SK-N-SH (cell line): ENCODE data around the gene PRSS3. TPM values are rescaled to one million over a fixed set of nuclear protein-coding genes. Genes with fewer than 3 reads are reported as not detected.

Source experiments
- CTCF ChIA-PET: fragments of 300-600, 350-600 bp; formaldehyde crosslinking; extraction: SDS; loops from one replicate; lab custom pipeline; 2021; lab: Yijun Ruan, JAX
- POLR2A ChIA-PET: fragments of 350-600 bp; sonication (Branson Sonifier 250); formaldehyde crosslinking; extraction: SDS; loops from one replicate; lab custom pipeline; 2020; ENCODE audit warnings: antibody characterized with exemption, inconsistent platforms; lab: Yijun Ruan, JAX
- DNase-seq: peaks from one replicate; pipeline ENCODE4 v3.0.0; 2012
- H2AFZ ChIP-seq: fragments of 200-600 bp; sonication (generic); 2 replicates; pipeline ENCODE4 v1.8.1; 2016; ENCODE audit warnings: antibody characterized with exemption, mild to moderate bottlenecking, low read depth
- H3F3A ChIP-seq: fragments of 200-600 bp; sonication (generic); replicated peaks from 2 replicates; pipeline ENCODE3; 2016; ENCODE audit warnings: antibody characterized with exemption, mild to moderate bottlenecking; ENCODE audit not compliant: insufficient read depth
- H3K27ac ChIP-seq, 2 experiments: fragments of 200-500 bp in 1 of 2; fragments of 200-600 bp in 1 of 2; sonication (Bioruptor generic) in 1 of 2; sonication (generic), shearing (Covaris generic) in 1 of 2; 2 replicates each; pipeline versions ENCODE4 v1.5.1 to v1.6.1; 2014 to 2016; ENCODE audit warnings: low read depth in 2 of 2, inconsistent platforms in 1 of 2, low read length in 1 of 2, mild to moderate bottlenecking in 1 of 2, mixed read lengths in 1 of 2
- H3K27me3 ChIP-seq: fragments of 200-600 bp; sonication (generic), shearing (Covaris generic); 2 replicates; pipeline ENCODE4 v1.6.1; 2016; ENCODE audit warnings: mixed run types; ENCODE audit not compliant: insufficient read depth
- H3K36me3 ChIP-seq, 2 experiments: fragments of 200-500 bp in 1 of 2; fragments of 200-600 bp in 1 of 2; sonication (Bioruptor generic) in 1 of 2; sonication (generic) in 1 of 2; replicated peaks in 1 of 2; 2 replicates each; pipeline versions ENCODE3 to v1.5.1; 2014 to 2016; ENCODE audit warnings: low read length in 1 of 2, mild to moderate bottlenecking in 1 of 2; ENCODE audit not compliant: insufficient read depth in 2 of 2, control insufficient read depth in 1 of 2
- H3K4me1 ChIP-seq, 2 experiments: fragments of 200-500 bp in 1 of 2; fragments of 200-600 bp in 1 of 2; sonication (Bioruptor generic) in 1 of 2; sonication (generic), shearing (Covaris generic) in 1 of 2; 2 replicates each; pipeline versions ENCODE4 v1.5.1 to v1.6.1; 2014 to 2016; ENCODE audit warnings: low read depth in 1 of 2, low read length in 1 of 2, mixed run types in 1 of 2; ENCODE audit not compliant: insufficient read depth in 2 of 2, control insufficient read depth in 1 of 2
- H3K4me2 ChIP-seq: fragments of 200-600 bp; sonication (generic), shearing (Covaris generic); 2 replicates; pipeline ENCODE4 v1.6.1; 2017; ENCODE audit warnings: mixed run types
- H3K4me3 ChIP-seq, 2 experiments: fragments of 200-500 bp in 1 of 2; fragments of 200-600 bp in 1 of 2; sonication (Bioruptor generic) in 1 of 2; sonication (generic), shearing (Covaris generic) in 1 of 2; 2 replicates each; pipeline versions ENCODE4 v1.5.1 to v1.8.1; 2014 to 2016; ENCODE audit warnings: low read depth in 2 of 2, inconsistent platforms in 1 of 2, low read length in 1 of 2, mild to moderate bottlenecking in 1 of 2, mixed read lengths in 1 of 2, moderate library complexity in 1 of 2
- H3K79me2 ChIP-seq: fragments of 200-600 bp; sonication (generic); 2 replicates; pipeline ENCODE4 v1.8.1; 2017; ENCODE audit warnings: mild to moderate bottlenecking; ENCODE audit not compliant: insufficient read depth
- H3K9ac ChIP-seq: fragments of 200-600 bp; sonication (generic); 2 replicates; pipeline ENCODE4 v1.6.1; 2017; ENCODE audit warnings: mixed run types
- H3K9me2 ChIP-seq: fragments of 200-600 bp; sonication (generic); 2 replicates; pipeline ENCODE4 v1.6.1; 2017; ENCODE audit warnings: mixed run types
- H3K9me3 ChIP-seq: fragments of 200-600 bp; sonication (generic); 2 replicates; pipeline ENCODE4 v1.6.1; 2017; ENCODE audit warnings: mixed run types, mild to moderate bottlenecking, moderate library complexity
- H4K20me1 ChIP-seq: fragments of 200-600 bp; sonication (generic); 2 replicates; pipeline ENCODE4 v1.6.1; 2017; ENCODE audit warnings: mild to moderate bottlenecking, mixed run types; ENCODE audit not compliant: insufficient read depth
- CHD2 ChIP-seq: fragments of 150-350 bp; IDR thresholded peaks from 2 replicates; pipeline ENCODE4 v1.6.1; 2018; ENCODE audit warnings: low read length; ENCODE audit not compliant: partially characterized antibody
- EP300 ChIP-seq, 2 experiments: IDR thresholded peaks; 2 replicates each; pipeline versions ENCODE4 v1.4.0 to v1.6.1; 2012; ENCODE audit warnings: borderline replicate concordance in 1 of 2, low read depth in 1 of 2, low read length in 1 of 2
- FOSL2 ChIP-seq: IDR thresholded peaks from 2 replicates; pipeline ENCODE4 v1.4.0; 2012; ENCODE audit warnings: low read depth, mild to moderate bottlenecking, moderate library complexity, borderline replicate concordance
- GABPA ChIP-seq: IDR thresholded peaks from 2 replicates; pipeline ENCODE4 v1.4.0; 2012; ENCODE audit warnings: low read depth, mild to moderate bottlenecking
- GATA2 ChIP-seq: sonication (generic); formaldehyde crosslinking; IDR thresholded peaks from 2 replicates; pipeline ENCODE4 v1.5.0; 2020; ENCODE audit warnings: mild to moderate bottlenecking, missing genetic modification reagents
- JUND ChIP-seq: IDR thresholded peaks from 2 replicates; pipeline ENCODE4 v1.4.0; 2012
- MEF2A ChIP-seq: IDR thresholded peaks from 2 replicates; pipeline ENCODE4 v1.4.0; 2012; ENCODE audit warnings: low read depth, borderline replicate concordance
- NFIC ChIP-seq: IDR thresholded peaks from 2 replicates; pipeline ENCODE4 v1.4.0; 2012; ENCODE audit warnings: borderline replicate concordance
- NRF1 ChIP-seq: IDR thresholded peaks from 2 replicates; pipeline ENCODE4 v1.6.1; 2012; ENCODE audit warnings: low read depth, mild to moderate bottlenecking, low read length
- POLR2AphosphoS5 ChIP-seq: IDR thresholded peaks from 2 replicates; pipeline ENCODE4 v1.6.1; 2012; ENCODE audit warnings: low read depth, low read length
- RAD21 ChIP-seq: IDR thresholded peaks from 2 replicates; pipeline ENCODE4 v1.6.1; 2012; ENCODE audit warnings: mild to moderate bottlenecking, low read length
- RCOR1 ChIP-seq: fragments of 150-350 bp; IDR thresholded peaks from 2 replicates; pipeline ENCODE4 v1.6.1; 2017; ENCODE audit warnings: antibody characterized with exemption, low read length
- RFX5 ChIP-seq: IDR thresholded peaks from 2 replicates; pipeline ENCODE4 v1.6.1; 2012; ENCODE audit warnings: mild to moderate bottlenecking, improper control_type of control experiment, low read length
- RXRA ChIP-seq: IDR thresholded peaks from 2 replicates; pipeline ENCODE4 v1.4.0; 2012; ENCODE audit warnings: low read depth, mild to moderate bottlenecking, borderline replicate concordance
- SIN3A ChIP-seq: IDR thresholded peaks from 2 replicates; pipeline ENCODE4 v1.6.1; 2012; ENCODE audit warnings: low read depth, mild to moderate bottlenecking, low read length, moderate library complexity, borderline replicate concordance
- SMC3 ChIP-seq: IDR thresholded peaks from 2 replicates; pipeline ENCODE4 v1.6.1; 2012; ENCODE audit warnings: low read depth, low read length, improper control_type of control experiment
- TAF1 ChIP-seq: IDR thresholded peaks from 2 replicates; pipeline ENCODE4 v1.6.1; 2012; ENCODE audit warnings: low read depth, mild to moderate bottlenecking, low read length, moderate library complexity, borderline replicate concordance
- TCF12 ChIP-seq: IDR thresholded peaks from 2 replicates; pipeline ENCODE4 v1.4.0; 2012
- WGBS: methylation state at CpG from one replicate; pipeline ENCODE4 v1.1.6; 2017; ENCODE audit warnings: low lambda C conversion rate; 5-methylcytosine and 5-hydroxymethylcytosine counted together
- polyA plus RNA-seq, 3 experiments: library from polyadenylated mRNA; depleted of rRNA; stranded (reverse); fragments of >200 nt; gene quantifications; 2 replicates each; pipeline ENCODE4 v1.2.3, GENCODE V29; 2012
- TF ChIP-seq, protein P1 (sequence below): fragments of 150-350 bp; IDR thresholded peaks from 2 replicates; pipeline ENCODE4 v1.6.1; 2017; ENCODE audit warnings: antibody characterized with exemption, low read length, low read depth, borderline replicate concordance
- TF ChIP-seq, protein P2 (sequence below): IDR thresholded peaks from 2 replicates; pipeline ENCODE4 v1.4.0; 2012; ENCODE audit warnings: low read depth
- TF ChIP-seq, protein P3 (sequence below): fragments of 150-350 bp; IDR thresholded peaks from 2 replicates; pipeline ENCODE4 v1.6.1; 2016; ENCODE audit warnings: mild to moderate bottlenecking, low read depth, low read length
- TF ChIP-seq, protein P4 (sequence below): IDR thresholded peaks from 2 replicates; pipeline ENCODE4 v1.4.0; 2012; ENCODE audit warnings: low read depth, borderline replicate concordance
- TF ChIP-seq, protein P5 (sequence below): IDR thresholded peaks from 2 replicates; pipeline ENCODE4; 2012

The PRSS3 gene
- polyA plus RNA-seq, 1 of the 3 experiments (the other 2 are of a cell fraction): 4.7 TPM

DNA sequence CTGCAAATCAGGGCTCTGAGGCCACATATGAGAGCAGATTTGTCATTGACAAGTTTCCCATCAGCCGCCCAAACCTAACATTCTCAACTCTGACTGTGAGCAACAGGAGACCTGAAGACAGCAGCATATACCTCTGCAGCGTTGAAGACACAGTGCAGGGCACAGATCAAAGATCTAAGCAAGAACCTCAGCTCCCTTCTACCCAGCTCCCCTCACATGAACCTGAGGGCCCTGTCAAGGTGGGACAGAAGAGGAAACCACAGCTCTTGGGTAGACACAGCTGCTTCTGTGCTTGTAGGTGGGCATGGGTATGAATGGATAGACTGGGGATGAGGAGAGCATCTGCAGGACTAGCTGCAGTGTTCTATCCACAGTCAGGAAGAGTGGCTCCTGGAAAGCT, 8.7 kb upstream of the PRSS3 start:
- CTCF ChIA-PET: interaction anchor here (1.1 to 1.7 kb wide), 3 partner anchors 8 to 64 kb away, joined by 3 to 7 read pairs (median 6); no protein-coding TSS in a partner anchor
- WGBS: no CpG with 5 or more reads among the region's 2 CpGs

DNA sequence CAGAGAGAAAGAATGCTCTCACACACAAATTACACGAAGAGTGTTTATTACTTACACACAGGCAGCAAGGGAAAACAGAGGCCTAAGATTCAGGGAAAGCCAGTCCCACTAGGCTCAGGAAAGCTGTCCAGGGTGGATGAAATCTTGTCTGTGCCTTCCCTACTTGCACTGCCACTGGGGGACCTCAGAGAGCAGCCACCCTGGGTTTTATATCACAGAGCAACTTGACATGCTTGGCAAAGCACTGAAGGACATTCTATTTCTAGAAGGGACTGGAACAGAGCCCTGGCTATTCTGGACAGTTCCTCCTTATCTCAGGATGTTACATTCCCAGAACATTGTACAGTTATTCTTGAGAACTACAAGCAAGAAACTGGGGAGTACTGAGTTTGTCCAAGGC, 7.5 kb upstream of the PRSS3 start:
- ChIA-PET CTCF (interaction anchor here (0.9 to 5.3 kb wide), 8 partner anchors 9 to 424 kb away, joined by 3 to 29 read pairs (median 6); no protein-coding TSS in a partner anchor), POLR2A (no interaction called here)
- H4K20me1 ChIP-seq: no peaks in the 10 kb centered on the region
- no peaks in the 10 kb centered on the region for H3K9me3 ChIP-seq
- no peak overlapping the region for H3K4me2 ChIP-seq
- no peaks in the 10 kb centered on the region for H3K27me3 ChIP-seq
- H3K79me2 ChIP-seq: no peaks in the 10 kb centered on the region
- TF ChIP-seq, protein P1, sequence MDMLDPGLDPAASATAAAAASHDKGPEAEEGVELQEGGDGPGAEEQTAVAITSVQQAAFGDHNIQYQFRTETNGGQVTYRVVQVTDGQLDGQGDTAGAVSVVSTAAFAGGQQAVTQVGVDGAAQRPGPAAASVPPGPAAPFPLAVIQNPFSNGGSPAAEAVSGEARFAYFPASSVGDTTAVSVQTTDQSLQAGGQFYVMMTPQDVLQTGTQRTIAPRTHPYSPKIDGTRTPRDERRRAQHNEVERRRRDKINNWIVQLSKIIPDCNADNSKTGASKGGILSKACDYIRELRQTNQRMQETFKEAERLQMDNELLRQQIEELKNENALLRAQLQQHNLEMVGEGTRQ: no peak
- TF ChIP-seq NFIC: no peak
- no peak for TF ChIP-seq CHD2
- no peak for TF ChIP-seq RXRA
- no peak for TF ChIP-seq POLR2AphosphoS5
- no peak for TF ChIP-seq JUND
- TF ChIP-seq SIN3A: no peak
- no peaks in the 10 kb centered on the region for H3F3A ChIP-seq
- no peak for DNase-seq
- 92% methylated on average over 1 of the region's 1 CpG for WGBS
- no peak overlapping the region for H2AFZ ChIP-seq
- H3K9me2 ChIP-seq: no peaks in the 10 kb centered on the region
- no peaks in the 10 kb centered on the region; a peak in 2 of 4 replicates for H3K4me1 ChIP-seq
- no peak overlapping the region for H3K9ac ChIP-seq
- H3K4me3 ChIP-seq: no peak overlapping the region
- H3K27ac ChIP-seq: no peak overlapping the region
- no peaks in the 10 kb centered on the region for H3K36me3 ChIP-seq

More for the DNA sequence above, 8.7 kb upstream of the PRSS3 start:
- H3K9me2 ChIP-seq: no peaks in the 10 kb centered on the region
- no peak overlapping the region for H3K9ac ChIP-seq
- H4K20me1 ChIP-seq: no peaks in the 10 kb centered on the region
- H3K4me2 ChIP-seq: no peak overlapping the region
- H3K27ac ChIP-seq: no peak overlapping the region
- no peak overlapping the region for H3K4me3 ChIP-seq
- TF ChIP-seq TCF12 (no peak), GABPA (no peak), JUND (no peak), NRF1 (no peak), SMC3 (no peak), MEF2A (no peak), GATA2 (no peak), POLR2AphosphoS5 (no peak), NFIC (no peak), SIN3A (no peak), EP300 (IDR thresholded peaks at IDR 0.05; ENCODE audit: borderline replicate concordance in 1 of 2, low read depth in 1 of 2, low read length in 1 of 2) (no peak), TAF1 (no peak), RAD21 (no peak), RFX5 (no peak), RCOR1 (no peak), FOSL2 (no peak)
- TF ChIP-seq, protein P2, sequence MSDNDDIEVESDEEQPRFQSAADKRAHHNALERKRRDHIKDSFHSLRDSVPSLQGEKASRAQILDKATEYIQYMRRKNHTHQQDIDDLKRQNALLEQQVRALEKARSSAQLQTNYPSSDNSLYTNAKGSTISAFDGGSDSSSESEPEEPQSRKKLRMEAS: no peak
- TF ChIP-seq, protein P3, sequence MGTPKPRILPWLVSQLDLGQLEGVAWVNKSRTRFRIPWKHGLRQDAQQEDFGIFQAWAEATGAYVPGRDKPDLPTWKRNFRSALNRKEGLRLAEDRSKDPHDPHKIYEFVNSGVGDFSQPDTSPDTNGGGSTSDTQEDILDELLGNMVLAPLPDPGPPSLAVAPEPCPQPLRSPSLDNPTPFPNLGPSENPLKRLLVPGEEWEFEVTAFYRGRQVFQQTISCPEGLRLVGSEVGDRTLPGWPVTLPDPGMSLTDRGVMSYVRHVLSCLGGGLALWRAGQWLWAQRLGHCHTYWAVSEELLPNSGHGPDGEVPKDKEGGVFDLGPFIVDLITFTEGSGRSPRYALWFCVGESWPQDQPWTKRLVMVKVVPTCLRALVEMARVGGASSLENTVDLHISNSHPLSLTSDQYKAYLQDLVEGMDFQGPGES: no peak
- TF ChIP-seq, protein P4, sequence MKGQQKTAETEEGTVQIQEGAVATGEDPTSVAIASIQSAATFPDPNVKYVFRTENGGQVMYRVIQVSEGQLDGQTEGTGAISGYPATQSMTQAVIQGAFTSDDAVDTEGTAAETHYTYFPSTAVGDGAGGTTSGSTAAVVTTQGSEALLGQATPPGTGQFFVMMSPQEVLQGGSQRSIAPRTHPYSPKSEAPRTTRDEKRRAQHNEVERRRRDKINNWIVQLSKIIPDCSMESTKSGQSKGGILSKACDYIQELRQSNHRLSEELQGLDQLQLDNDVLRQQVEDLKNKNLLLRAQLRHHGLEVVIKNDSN: no peak
- TF ChIP-seq, protein P5, sequence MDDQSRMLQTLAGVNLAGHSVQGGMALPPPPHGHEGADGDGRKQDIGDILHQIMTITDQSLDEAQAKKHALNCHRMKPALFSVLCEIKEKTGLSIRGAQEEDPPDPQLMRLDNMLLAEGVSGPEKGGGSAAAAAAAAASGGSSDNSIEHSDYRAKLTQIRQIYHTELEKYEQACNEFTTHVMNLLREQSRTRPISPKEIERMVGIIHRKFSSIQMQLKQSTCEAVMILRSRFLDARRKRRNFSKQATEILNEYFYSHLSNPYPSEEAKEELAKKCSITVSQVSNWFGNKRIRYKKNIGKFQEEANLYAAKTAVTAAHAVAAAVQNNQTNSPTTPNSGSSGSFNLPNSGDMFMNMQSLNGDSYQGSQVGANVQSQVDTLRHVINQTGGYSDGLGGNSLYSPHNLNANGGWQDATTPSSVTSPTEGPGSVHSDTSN: no peak
- no peaks in the 10 kb centered on the region for H3K79me2 ChIP-seq
- H3K4me1 ChIP-seq: peaks cover 0 to 3% of the 10 kb centered on the region in 2 experiments; a peak in 3 of 4 replicates
- H3F3A ChIP-seq: no peaks in the 10 kb centered on the region
- DNase-seq: no peak
- no peaks in the 10 kb centered on the region for H3K36me3 ChIP-seq
- POLR2A ChIA-PET: no interaction called here
- H3K9me3 ChIP-seq: no peaks in the 10 kb centered on the region
- H2AFZ ChIP-seq: no peak overlapping the region
- no peaks in the 10 kb centered on the region for H3K27me3 ChIP-seq
